Occipital lobe (tissue), 3 donors: Measurements from ENCODE around the gene EPAS1. TPM values are rescaled to one million over a fixed set of nuclear protein-coding genes. Genes with fewer than 3 reads are reported as not detected.

ENCODE experiments used
- DNase-seq: peaks from one replicate; lab custom pipeline; 2025; lab: John Stamatoyannopoulos, UW
- small RNA-seq: library from RNA; depleted of rRNA; stranded (forward); fragments of <200 nt; gene quantifications from one replicate; pipeline ENCODE3, GENCODE V24; 2014
- total RNA-seq: library from RNA; depleted of rRNA; stranded (reverse); fragments of >200 nt; gene quantifications from one replicate; pipeline ENCODE4 v1.2.3, GENCODE V29; 2014

The EPAS1 gene
- total RNA-seq, 1 donor from 2014 or later = 6.1 TPM

DNA sequence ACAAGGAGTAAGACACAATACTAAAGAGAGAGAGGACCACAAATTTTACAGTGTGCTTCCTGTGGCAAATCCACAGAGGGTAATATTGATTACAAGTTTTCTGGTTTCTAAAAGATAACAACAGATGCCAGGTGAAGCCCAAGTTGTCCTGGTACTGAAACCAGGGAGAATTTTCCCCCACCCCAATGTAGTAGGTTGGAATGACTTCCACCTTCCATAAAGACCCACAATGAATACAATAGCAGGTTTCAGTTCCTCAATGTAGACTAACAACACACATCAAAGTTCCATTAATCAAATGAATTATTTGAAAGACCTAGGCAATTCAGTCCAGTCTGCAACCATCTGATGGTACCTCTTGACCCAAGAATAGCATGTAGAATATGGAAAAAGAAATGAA, 138.1 kb downstream of the EPAS1 start:
- no peak for DNase-seq

DNA sequence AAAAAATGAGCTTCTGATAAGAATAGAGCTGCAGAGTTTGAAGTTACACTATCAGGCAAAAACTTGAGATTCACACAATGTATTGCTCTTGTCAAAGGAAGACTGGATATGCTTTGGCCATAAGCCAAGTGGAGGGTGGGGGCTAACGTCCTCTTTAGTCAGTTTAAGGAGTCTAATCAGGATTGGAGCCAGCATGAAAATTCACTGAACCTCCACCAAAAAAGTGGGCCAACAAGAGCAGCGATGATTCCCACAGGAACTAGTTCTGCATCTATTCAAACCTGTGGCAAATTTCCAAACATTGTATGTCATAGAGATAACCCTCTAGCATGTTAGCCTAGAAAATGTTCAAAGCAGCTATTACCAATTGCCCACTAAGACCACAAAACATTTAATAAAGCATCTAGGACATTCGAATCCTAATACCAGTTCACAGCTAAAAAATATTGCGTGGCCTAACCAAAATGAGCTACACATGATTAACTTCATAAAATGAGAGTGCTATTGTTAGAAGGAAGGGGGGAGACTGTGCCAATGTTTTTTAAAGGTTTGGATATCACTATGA, 138.7 kb downstream of the EPAS1 start:
- no peak for DNase-seq

Small RNA genes within 50 kb of the gene (small RNA-seq; reads per million reads assigned to genes)
- gene RF00017 = not detected

Other genes with a start within 250 kb of the EPAS1 start
- not detected for gene TMEM247, start 182.2 kb downstream of the EPAS1 start, total RNA-seq
- 20.4 TPM for gene RHOQ, start 245.1 kb downstream of the EPAS1 start, total RNA-seq
- gene ATP6V1E2, start 245.2 kb downstream of the EPAS1 start, total RNA-seq = 6.4 TPM